GM23338 (cell line): ENCODE data around the gene MLLT3. TPM values are rescaled to one million over a fixed set of nuclear protein-coding genes. Genes with fewer than 3 reads are reported as not detected.

Source experiments
- ATAC-seq: fragments of 200-7000 bp; cut with Tn5 transposase; 3 replicates; pipeline ENCODE4 v1.9.1; 2020
- DNase-seq: peaks from one replicate; pipeline ENCODE4 v3.0.0-alpha.2; 2015; ENCODE audit warnings: low spot score
- H2AFZ ChIP-seq: fragments of 200-600 bp; sonication (generic); 2 replicates; pipeline ENCODE4 v1.8.0; 2016; ENCODE audit warnings: antibody characterized with exemption, mild to moderate bottlenecking, moderate library complexity
- H3F3A ChIP-seq: fragments of 200-600 bp; sonication (generic); replicated peaks from 2 replicates; pipeline ENCODE4 v1.8.0; 2017; ENCODE audit warnings: antibody characterized with exemption, mixed run types, low read depth
- H3K27ac ChIP-seq: fragments of 200-600 bp; sonication (generic); 2 replicates; pipeline ENCODE4 v1.6.1; 2016; ENCODE audit warnings: low read depth
- H3K27me3 ChIP-seq: fragments of 200-600 bp; sonication (generic); 2 replicates; pipeline ENCODE4 v1.8.0; 2016; ENCODE audit warnings: mild to moderate bottlenecking, mixed run types, moderate library complexity; ENCODE audit not compliant: insufficient read depth
- H3K36me3 ChIP-seq: fragments of 200-600 bp; sonication (generic); 2 replicates; pipeline ENCODE4 v1.8.0; 2016; ENCODE audit warnings: mild to moderate bottlenecking; ENCODE audit not compliant: insufficient read depth
- H3K4me1 ChIP-seq: fragments of 200-600 bp; sonication (generic); 2 replicates; pipeline ENCODE4 v1.8.0; 2016; ENCODE audit warnings: mild to moderate bottlenecking, moderate library complexity; ENCODE audit not compliant: insufficient read depth
- H3K4me2 ChIP-seq: fragments of 200-600 bp; sonication (generic); 2 replicates; pipeline ENCODE4 v1.7.1; 2017; ENCODE audit warnings: mixed run types
- H3K4me3 ChIP-seq: fragments of 200-600 bp; sonication (generic); 2 replicates; pipeline ENCODE4 v1.6.1; 2016; ENCODE audit warnings: mixed run types
- H3K79me2 ChIP-seq: fragments of 200-600 bp; sonication (generic); replicated peaks from 2 replicates; pipeline ENCODE4 v1.8.0; 2017; ENCODE audit warnings: mild to moderate bottlenecking; ENCODE audit not compliant: insufficient read depth
- H3K9me2 ChIP-seq: fragments of 200-600 bp; sonication (generic); 2 replicates; pipeline ENCODE4 v1.8.0; 2017; ENCODE audit not compliant: insufficient read depth
- H4K20me1 ChIP-seq: fragments of 200-600 bp; sonication (generic); replicated peaks from 2 replicates; pipeline ENCODE4 v1.8.0; 2017; ENCODE audit warnings: mild to moderate bottlenecking; ENCODE audit not compliant: insufficient read depth
- H3K27ac Mint-ChIP-seq: 2 replicates; pipeline ENCODE4 v1.8.0; 2020; ENCODE audit warnings: inconsistent platforms, mild to moderate bottlenecking, moderate library complexity, mixed read lengths
- H3K27me3 Mint-ChIP-seq: 3 replicates; pipeline ENCODE4 v1.8.0; 2022; ENCODE audit warnings: low read depth, mild to moderate bottlenecking, moderate library complexity, mixed read lengths, inconsistent platforms; ENCODE audit not compliant: insufficient read depth, poor library complexity
- H3K36me3 Mint-ChIP-seq: 3 replicates; pipeline ENCODE4 v1.8.0; 2021; ENCODE audit warnings: low read depth, mild to moderate bottlenecking, inconsistent platforms, moderate library complexity, mixed read lengths
- H3K4me1 Mint-ChIP-seq: 3 replicates; pipeline ENCODE4 v1.8.0; 2020; ENCODE audit warnings: mild to moderate bottlenecking, inconsistent platforms, mixed read lengths
- H3K4me3 Mint-ChIP-seq: 3 replicates; pipeline ENCODE4 v1.8.0; 2021; ENCODE audit warnings: moderate library complexity, mild to moderate bottlenecking, inconsistent platforms, mixed read lengths
- H3K9me3 Mint-ChIP-seq: 3 replicates; pipeline ENCODE4 v1.8.0; 2020; ENCODE audit warnings: moderate library complexity, mild to moderate bottlenecking, inconsistent platforms, mixed read lengths
- CREB1 ChIP-seq: fragments of 250-450 bp; sonication (Bioruptor Pico); IDR thresholded peaks from 2 replicates; pipeline ENCODE4 v1.5.0; 2020; ENCODE audit warnings: low read depth, mild to moderate bottlenecking, moderate library complexity
- EZH2 ChIP-seq: fragments of 200-600 bp; sonication (generic); IDR thresholded peaks from one replicate; pipeline ENCODE4 v1.8.0; 2017; ENCODE audit warnings: antibody characterized with exemption, mild to moderate bottlenecking, low read depth; ENCODE audit not compliant: unreplicated experiment
- EZH2phosphoT487 ChIP-seq: fragments of 200-600 bp; sonication (generic); IDR thresholded peaks from one replicate; pipeline ENCODE4 v1.8.1; 2018; ENCODE audit warnings: antibody characterized with exemption; ENCODE audit not compliant: unreplicated experiment
- JUNB ChIP-seq: IDR thresholded peaks from one replicate; pipeline ENCODE4 v1.6.1; 2016; ENCODE audit warnings: antibody characterized with exemption; ENCODE audit not compliant: unreplicated experiment
- POLR2AphosphoS5 ChIP-seq: IDR thresholded peaks from 2 replicates; pipeline ENCODE4 v1.6.1; 2016; ENCODE audit warnings: antibody characterized with exemption, low read depth
- STAT1 ChIP-seq: IDR thresholded peaks from one replicate; pipeline ENCODE4 v1.6.1; 2016; ENCODE audit warnings: antibody characterized with exemption; ENCODE audit not compliant: unreplicated experiment
- ZNF114 ChIP-seq: fragments of 250-450 bp; sonication (Bioruptor Pico); IDR thresholded peaks from 2 replicates; pipeline ENCODE4 v1.5.0; 2020; ENCODE audit warnings: mild to moderate bottlenecking, moderate library complexity
- ZNF331 ChIP-seq: fragments of 250-450 bp; sonication (Bioruptor Pico); IDR thresholded peaks from 2 replicates; pipeline ENCODE4 v1.5.0; 2020; ENCODE audit warnings: low read depth, mild to moderate bottlenecking, moderate library complexity
- polyA plus RNA-seq: library from polyadenylated mRNA; unstranded; fragments of >200 nt; fragmentation: Nextera tagmentation; extraction: Ambion mirVana; gene quantifications from 2 replicates; pipeline ENCODE4 v1.2.1, GENCODE V29; 2016
- total RNA-seq: library from RNA; depleted of rRNA; stranded (reverse); fragments of >200 nt; shearing (Covaris generic); gene quantifications from 2 replicates; pipeline ENCODE4 v1.2.3, GENCODE V29; 2014
- TF ChIP-seq, protein P1 (sequence below), 2 experiments: fragments of 200-600 bp in 1 of 2; sonication (generic) in 1 of 2; conservative IDR thresholded peaks; 2 replicates each; pipeline versions ENCODE4 v1.5.1 to v1.6.1; 2016 to 2017; ENCODE audit warnings: antibody characterized with exemption in 2 of 2, low read depth in 2 of 2, mild to moderate bottlenecking in 2 of 2, moderate library complexity in 1 of 2
- TF ChIP-seq, protein P2 (sequence below): IDR thresholded peaks from 2 replicates; pipeline ENCODE4 v1.6.1; 2016; ENCODE audit warnings: antibody characterized with exemption
- TF ChIP-seq, protein P3 (sequence below): IDR thresholded peaks from one replicate; pipeline ENCODE4 v1.6.1; 2018; ENCODE audit warnings: antibody characterized with exemption; ENCODE audit not compliant: unreplicated experiment
- TF ChIP-seq, protein P4 (sequence below): fragments of 250-450 bp; sonication (Bioruptor Pico); IDR thresholded peaks from 2 replicates; pipeline ENCODE4 v1.5.0; 2020; ENCODE audit warnings: mild to moderate bottlenecking, moderate library complexity

MLLT3 gene
- total and polyA plus RNA-seq, 2 experiments from 2014 or later: 7.5 to 9.5 TPM

DNA sequence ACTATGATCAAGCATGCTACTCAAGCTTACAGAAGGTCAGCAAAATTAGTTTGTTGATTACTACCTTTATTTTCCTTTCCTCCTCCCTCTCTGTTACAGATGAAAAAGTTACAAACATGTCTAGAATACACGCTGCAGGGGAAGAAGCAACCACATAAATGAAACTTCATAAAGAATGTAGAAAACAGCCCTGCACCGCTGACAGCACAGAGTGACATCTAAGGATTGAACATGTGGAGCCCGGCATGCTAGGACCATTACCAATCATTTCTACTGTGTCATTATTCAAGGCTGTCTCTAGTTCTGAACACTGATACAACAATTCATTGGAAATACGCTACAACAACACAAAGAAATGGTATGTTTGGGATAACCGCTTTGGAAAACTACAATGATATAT lies 261.1 kb downstream of the MLLT3 start (continued):
- TF ChIP-seq, protein P1, sequence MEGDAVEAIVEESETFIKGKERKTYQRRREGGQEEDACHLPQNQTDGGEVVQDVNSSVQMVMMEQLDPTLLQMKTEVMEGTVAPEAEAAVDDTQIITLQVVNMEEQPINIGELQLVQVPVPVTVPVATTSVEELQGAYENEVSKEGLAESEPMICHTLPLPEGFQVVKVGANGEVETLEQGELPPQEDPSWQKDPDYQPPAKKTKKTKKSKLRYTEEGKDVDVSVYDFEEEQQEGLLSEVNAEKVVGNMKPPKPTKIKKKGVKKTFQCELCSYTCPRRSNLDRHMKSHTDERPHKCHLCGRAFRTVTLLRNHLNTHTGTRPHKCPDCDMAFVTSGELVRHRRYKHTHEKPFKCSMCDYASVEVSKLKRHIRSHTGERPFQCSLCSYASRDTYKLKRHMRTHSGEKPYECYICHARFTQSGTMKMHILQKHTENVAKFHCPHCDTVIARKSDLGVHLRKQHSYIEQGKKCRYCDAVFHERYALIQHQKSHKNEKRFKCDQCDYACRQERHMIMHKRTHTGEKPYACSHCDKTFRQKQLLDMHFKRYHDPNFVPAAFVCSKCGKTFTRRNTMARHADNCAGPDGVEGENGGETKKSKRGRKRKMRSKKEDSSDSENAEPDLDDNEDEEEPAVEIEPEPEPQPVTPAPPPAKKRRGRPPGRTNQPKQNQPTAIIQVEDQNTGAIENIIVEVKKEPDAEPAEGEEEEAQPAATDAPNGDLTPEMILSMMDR (conservative IDR thresholded peaks at IDR 0.05; ENCODE audit: low read depth in 2 of 2): no peak
- no peak for TF ChIP-seq STAT1
- TF ChIP-seq ZNF331 (CRISPR knock-in tag): no peak
- no peak for TF ChIP-seq POLR2AphosphoS5
- no peak for TF ChIP-seq EZH2phosphoT487
- TF ChIP-seq JUNB: no peak
- no peak for TF ChIP-seq CREB1 (CRISPR knock-in tag)
- TF ChIP-seq, protein P2, sequence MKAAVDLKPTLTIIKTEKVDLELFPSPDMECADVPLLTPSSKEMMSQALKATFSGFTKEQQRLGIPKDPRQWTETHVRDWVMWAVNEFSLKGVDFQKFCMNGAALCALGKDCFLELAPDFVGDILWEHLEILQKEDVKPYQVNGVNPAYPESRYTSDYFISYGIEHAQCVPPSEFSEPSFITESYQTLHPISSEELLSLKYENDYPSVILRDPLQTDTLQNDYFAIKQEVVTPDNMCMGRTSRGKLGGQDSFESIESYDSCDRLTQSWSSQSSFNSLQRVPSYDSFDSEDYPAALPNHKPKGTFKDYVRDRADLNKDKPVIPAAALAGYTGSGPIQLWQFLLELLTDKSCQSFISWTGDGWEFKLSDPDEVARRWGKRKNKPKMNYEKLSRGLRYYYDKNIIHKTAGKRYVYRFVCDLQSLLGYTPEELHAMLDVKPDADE: no peak
- no peak for TF ChIP-seq ZNF114 (CRISPR knock-in tag)

DNA sequence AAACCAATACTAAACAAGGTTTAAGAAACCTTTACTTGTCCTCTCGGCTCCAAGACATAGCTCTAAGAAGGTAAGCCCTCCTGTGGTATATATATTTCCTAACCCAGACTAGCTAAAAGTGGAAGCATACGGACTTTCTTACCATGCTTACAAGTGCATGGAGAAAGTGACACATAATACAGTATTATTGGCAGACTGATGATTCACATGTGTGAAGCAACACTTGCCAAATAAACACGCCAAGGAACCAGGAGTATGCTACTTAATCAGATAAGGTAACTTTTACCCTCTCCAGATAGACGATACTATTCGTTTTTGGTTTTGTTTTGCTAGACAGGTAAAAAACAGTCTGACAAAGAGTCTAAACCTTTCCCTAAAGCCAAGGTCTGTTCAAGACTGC lies 264.1 kb downstream of the MLLT3 start:
- peaks cover 2% of the 10 kb centered on the region for H3K27me3 Mint-ChIP-seq
- Histone ChIP-seq H3K27ac (no peak overlapping the region), H3K4me3 (no peak overlapping the region), H3K9me2 (no peaks in the 10 kb centered on the region), H3F3A (no peaks in the 10 kb centered on the region), H3K79me2 (no peaks in the 10 kb centered on the region), H3K27me3 (no peaks in the 10 kb centered on the region), H4K20me1 (no peaks in the 10 kb centered on the region), H2AFZ (no peak overlapping the region), H3K4me1 (peaks cover 17% of the 10 kb centered on the region), H3K4me2 (no peak overlapping the region), H3K36me3 (no peaks in the 10 kb centered on the region)
- no peak overlapping the region for H3K4me3 Mint-ChIP-seq
- H3K36me3 Mint-ChIP-seq: no peaks in the 10 kb centered on the region
- H3K9me3 Mint-ChIP-seq: no peaks in the 10 kb centered on the region
- H3K27ac Mint-ChIP-seq: no peak overlapping the region
- peaks cover 37% of the 10 kb centered on the region for H3K4me1 Mint-ChIP-seq
- no peak for ATAC-seq
- no peak for DNase-seq
- TF ChIP-seq, protein P3, sequence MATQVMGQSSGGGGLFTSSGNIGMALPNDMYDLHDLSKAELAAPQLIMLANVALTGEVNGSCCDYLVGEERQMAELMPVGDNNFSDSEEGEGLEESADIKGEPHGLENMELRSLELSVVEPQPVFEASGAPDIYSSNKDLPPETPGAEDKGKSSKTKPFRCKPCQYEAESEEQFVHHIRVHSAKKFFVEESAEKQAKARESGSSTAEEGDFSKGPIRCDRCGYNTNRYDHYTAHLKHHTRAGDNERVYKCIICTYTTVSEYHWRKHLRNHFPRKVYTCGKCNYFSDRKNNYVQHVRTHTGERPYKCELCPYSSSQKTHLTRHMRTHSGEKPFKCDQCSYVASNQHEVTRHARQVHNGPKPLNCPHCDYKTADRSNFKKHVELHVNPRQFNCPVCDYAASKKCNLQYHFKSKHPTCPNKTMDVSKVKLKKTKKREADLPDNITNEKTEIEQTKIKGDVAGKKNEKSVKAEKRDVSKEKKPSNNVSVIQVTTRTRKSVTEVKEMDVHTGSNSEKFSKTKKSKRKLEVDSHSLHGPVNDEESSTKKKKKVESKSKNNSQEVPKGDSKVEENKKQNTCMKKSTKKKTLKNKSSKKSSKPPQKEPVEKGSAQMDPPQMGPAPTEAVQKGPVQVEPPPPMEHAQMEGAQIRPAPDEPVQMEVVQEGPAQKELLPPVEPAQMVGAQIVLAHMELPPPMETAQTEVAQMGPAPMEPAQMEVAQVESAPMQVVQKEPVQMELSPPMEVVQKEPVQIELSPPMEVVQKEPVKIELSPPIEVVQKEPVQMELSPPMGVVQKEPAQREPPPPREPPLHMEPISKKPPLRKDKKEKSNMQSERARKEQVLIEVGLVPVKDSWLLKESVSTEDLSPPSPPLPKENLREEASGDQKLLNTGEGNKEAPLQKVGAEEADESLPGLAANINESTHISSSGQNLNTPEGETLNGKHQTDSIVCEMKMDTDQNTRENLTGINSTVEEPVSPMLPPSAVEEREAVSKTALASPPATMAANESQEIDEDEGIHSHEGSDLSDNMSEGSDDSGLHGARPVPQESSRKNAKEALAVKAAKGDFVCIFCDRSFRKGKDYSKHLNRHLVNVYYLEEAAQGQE: no peak
- TF ChIP-seq, protein P4, sequence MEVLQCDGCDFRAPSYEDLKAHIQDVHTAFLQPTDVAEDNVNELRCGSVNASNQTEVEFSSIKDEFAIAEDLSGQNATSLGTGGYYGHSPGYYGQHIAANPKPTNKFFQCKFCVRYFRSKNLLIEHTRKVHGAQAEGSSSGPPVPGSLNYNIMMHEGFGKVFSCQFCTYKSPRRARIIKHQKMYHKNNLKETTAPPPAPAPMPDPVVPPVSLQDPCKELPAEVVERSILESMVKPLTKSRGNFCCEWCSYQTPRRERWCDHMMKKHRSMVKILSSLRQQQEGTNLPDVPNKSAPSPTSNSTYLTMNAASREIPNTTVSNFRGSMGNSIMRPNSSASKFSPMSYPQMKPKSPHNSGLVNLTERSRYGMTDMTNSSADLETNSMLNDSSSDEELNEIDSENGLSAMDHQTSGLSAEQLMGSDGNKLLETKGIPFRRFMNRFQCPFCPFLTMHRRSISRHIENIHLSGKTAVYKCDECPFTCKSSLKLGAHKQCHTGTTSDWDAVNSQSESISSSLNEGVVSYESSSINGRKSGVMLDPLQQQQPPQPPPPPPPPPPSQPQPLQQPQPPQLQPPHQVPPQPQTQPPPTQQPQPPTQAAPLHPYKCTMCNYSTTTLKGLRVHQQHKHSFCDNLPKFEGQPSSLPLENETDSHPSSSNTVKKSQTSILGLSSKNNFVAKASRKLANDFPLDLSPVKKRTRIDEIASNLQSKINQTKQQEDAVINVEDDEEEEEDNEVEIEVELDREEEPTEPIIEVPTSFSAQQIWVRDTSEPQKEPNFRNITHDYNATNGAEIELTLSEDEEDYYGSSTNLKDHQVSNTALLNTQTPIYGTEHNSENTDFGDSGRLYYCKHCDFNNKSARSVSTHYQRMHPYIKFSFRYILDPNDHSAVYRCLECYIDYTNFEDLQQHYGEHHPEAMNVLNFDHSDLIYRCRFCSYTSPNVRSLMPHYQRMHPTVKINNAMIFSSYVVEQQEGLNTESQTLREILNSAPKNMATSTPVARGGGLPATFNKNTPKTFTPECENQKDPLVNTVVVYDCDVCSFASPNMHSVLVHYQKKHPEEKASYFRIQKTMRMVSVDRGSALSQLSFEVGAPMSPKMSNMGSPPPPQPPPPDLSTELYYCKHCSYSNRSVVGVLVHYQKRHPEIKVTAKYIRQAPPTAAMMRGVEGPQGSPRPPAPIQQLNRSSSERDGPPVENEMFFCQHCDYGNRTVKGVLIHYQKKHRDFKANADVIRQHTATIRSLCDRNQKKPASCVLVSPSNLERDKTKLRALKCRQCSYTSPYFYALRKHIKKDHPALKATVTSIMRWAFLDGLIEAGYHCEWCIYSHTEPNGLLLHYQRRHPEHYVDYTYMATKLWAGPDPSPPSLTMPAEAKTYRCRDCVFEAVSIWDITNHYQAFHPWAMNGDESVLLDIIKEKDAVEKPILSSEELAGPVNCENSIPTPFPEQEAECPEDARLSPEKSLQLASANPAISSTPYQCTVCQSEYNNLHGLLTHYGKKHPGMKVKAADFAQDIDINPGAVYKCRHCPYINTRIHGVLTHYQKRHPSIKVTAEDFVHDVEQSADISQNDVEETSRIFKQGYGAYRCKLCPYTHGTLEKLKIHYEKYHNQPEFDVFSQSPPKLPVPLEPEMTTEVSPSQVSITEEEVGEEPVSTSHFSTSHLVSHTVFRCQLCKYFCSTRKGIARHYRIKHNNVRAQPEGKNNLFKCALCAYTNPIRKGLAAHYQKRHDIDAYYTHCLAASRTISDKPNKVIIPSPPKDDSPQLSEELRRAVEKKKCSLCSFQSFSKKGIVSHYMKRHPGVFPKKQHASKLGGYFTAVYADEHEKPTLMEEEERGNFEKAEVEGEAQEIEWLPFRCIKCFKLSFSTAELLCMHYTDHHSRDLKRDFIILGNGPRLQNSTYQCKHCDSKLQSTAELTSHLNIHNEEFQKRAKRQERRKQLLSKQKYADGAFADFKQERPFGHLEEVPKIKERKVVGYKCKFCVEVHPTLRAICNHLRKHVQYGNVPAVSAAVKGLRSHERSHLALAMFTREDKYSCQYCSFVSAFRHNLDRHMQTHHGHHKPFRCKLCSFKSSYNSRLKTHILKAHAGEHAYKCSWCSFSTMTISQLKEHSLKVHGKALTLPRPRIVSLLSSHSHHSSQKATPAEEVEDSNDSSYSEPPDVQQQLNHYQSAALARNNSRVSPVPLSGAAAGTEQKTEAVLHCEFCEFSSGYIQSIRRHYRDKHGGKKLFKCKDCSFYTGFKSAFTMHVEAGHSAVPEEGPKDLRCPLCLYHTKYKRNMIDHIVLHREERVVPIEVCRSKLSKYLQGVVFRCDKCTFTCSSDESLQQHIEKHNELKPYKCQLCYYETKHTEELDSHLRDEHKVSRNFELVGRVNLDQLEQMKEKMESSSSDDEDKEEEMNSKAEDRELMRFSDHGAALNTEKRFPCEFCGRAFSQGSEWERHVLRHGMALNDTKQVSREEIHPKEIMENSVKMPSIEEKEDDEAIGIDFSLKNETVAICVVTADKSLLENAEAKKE: no peak
- no peak for TF ChIP-seq EZH2
- TF ChIP-seq EZH2phosphoT487: no peak
- TF ChIP-seq ZNF331 (CRISPR knock-in tag): no peak
- TF ChIP-seq, protein P2: no peak
